Stimulated activated naive CD8-positive, alpha-beta T cell treated with anti-CD3 and anti-CD28 coated beads, Interleukin-15, Interleukin-2, amounts not matched to agents 100 ng/mL and 50 ng/mL, for 24 hours (primary cell): ENCODE results near the gene CPHXL2.

Experiments used
- H3K27ac Mint-ChIP-seq: one replicate; pipeline ENCODE4 v1.8.0; 2021; ENCODE audit warnings: mild to moderate bottlenecking, mixed read lengths
- H3K27me3 Mint-ChIP-seq: one replicate; pipeline ENCODE4 v1.8.0; 2021; ENCODE audit warnings: mixed read lengths
- H3K36me3 Mint-ChIP-seq: one replicate; pipeline ENCODE4 v1.8.0; 2021; ENCODE audit warnings: low read depth, mixed read lengths
- H3K4me1 Mint-ChIP-seq: one replicate; pipeline ENCODE4 v1.8.0; 2021; ENCODE audit warnings: low read depth, mixed read lengths
- H3K4me3 Mint-ChIP-seq: one replicate; pipeline ENCODE4 v1.8.0; 2021; ENCODE audit warnings: mild to moderate bottlenecking, mixed read lengths
- H3K9me3 Mint-ChIP-seq: one replicate; pipeline ENCODE4 v1.8.0; 2021; ENCODE audit warnings: mixed read lengths

Gene CPHXL2

GRCh38 chr16:75624921-75625334, 51.9 kb downstream of the CPHXL2 start:
- Mint-ChIP-seq H3K9me3 (no peaks in the 10 kb centered on the region), H3K4me3 (no peak overlapping the region), H3K27me3 (no peaks in the 10 kb centered on the region), H3K27ac (no peak overlapping the region), H3K36me3 (peaks cover 64% of the 10 kb centered on the region), H3K4me1 (peaks cover 37% of the 10 kb centered on the region)

GRCh38 chr16:75622761-75623605, 53.8 kb downstream of the CPHXL2 start, which contains the start of gene ADAT1:
Gene ADAT1 (minus strand): TSS chr16:75623281. CDS start chr16:75620799, 2,482 bp downstream.
- Mint-ChIP-seq H3K27ac (peak within 1 kb of the TSS; percentile 96), H3K36me3 (peaks cover 59% of the 10 kb centered on the region), H3K9me3 (no peaks in the 10 kb centered on the region), H3K4me1 (peaks cover 30% of the 10 kb centered on the region), H3K27me3 (no peaks in the 10 kb centered on the region), H3K4me3 (peak within 1 kb of the TSS; percentile 96)

- Mint-ChIP-seq H3K27ac (peak overlapping the region; percentile 71), H3K9me3 (no peaks in the 10 kb centered on the region), H3K36me3 (peaks cover 52% of the 10 kb centered on the region), H3K4me3 (peak overlapping the region; percentile 96), H3K27me3 (no peaks in the 10 kb centered on the region), H3K4me1 (peaks cover 33% of the 10 kb centered on the region)
Observed at GRCh38 chr16:75621170-75621477, 55.7 kb downstream of the CPHXL2 start.

DNA sequence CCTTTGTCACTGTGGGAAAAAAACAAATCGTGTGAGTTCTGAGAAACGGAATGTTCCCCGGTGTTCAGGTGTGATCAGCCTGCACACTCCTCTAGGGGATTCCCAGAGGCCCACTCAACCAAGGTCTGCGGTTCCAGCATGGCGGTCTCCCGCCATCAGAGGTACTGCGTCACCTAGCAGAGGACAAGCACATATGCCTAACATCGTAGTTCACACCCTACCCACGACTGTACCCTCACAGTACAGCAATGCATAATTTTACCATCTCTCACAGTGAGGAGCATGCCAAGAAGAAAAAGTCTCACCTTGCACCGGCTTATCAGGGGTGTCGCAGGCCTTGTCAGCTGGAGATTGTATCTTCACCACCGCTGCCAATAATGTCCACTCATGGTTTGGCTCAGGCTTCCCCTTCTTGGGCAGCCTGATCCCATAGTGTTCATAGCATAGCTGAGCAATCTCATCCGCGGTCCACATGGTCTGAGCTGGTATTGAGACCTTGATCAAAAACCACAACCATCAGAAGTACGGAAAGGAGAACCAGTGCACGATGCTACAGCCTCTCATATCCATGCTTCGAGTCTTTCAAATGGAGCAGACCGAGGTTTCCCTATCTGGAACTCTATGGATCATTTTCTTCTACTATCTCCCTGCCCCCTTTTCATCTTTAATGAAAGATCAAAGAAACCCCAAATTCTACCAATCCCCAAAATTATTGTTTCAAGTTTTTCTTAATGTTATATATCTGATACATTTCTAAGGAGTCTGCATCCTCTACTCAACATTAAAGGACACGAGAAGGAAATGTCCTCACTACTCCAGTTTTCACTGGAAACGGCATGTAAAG, 56.3 kb downstream of the CPHXL2 start:
- Mint-ChIP-seq H3K27me3 (no peaks in the 10 kb centered on the region), H3K36me3 (peaks cover 51% of the 10 kb centered on the region), H3K4me3 (peak overlapping the region; percentile 32), H3K9me3 (no peaks in the 10 kb centered on the region), H3K27ac (peak overlapping the region; percentile 71), H3K4me1 (peaks cover 33% of the 10 kb centered on the region)

GRCh38 chr16:75618780-75619179, 58.0 kb downstream of the CPHXL2 start:
- H3K4me1 Mint-ChIP-seq: peaks cover 33% of the 10 kb centered on the region
- H3K36me3 Mint-ChIP-seq: peaks cover 57% of the 10 kb centered on the region
- no peak overlapping the region for H3K4me3 Mint-ChIP-seq
- no peaks in the 10 kb centered on the region for H3K9me3 Mint-ChIP-seq
- no peak overlapping the region for H3K27ac Mint-ChIP-seq
- H3K27me3 Mint-ChIP-seq: no peaks in the 10 kb centered on the region

DNA sequence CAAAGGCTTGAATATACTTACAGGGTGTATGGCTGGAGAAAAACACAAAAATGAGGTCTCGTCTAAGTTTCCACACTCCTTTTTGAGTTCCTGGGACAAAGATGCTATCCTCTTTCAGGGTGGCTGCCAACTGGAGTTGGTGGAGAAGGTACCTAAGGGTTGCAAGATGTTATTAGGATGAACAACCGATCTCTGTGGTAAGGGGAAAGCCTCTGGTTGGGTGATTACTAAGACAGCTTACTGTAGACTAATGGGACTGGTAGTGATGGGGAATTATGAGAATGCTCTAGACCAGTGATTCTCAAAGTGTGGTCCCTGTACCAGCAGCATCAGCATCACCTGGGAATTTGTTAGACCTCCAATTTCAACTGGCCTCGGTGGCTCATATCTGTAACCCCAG, 59.7 kb downstream of the CPHXL2 start:
- no peak overlapping the region for H3K4me3 Mint-ChIP-seq
- no peaks in the 10 kb centered on the region for H3K27me3 Mint-ChIP-seq
- H3K9me3 Mint-ChIP-seq: no peaks in the 10 kb centered on the region
- H3K36me3 Mint-ChIP-seq: peaks cover 73% of the 10 kb centered on the region
- peaks cover 29% of the 10 kb centered on the region for H3K4me1 Mint-ChIP-seq
- peak overlapping the region; percentile 6 for H3K27ac Mint-ChIP-seq

DNA sequence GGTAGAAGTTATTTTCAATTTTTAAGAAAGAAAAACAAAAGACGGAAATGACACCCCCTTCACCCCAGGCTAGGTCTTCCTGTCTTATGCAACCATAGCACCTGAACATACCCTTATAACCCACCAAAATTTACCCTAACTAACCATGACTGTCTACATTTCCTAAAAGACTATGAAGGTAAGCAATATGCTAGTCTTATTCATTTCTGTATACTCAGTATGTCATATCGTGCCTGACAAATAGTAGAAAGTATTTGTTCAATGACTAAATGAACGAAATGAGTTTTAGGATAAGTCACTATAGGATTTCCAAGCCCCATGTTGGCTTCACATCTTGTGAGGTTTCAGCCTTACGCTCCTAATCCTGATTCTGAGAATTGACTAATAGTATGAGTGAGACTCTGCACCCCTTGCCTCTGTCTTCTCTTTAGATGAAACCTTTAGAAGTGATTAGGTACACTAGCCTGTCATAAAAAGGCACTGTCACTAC, 60.2 kb downstream of the CPHXL2 start:
- peaks cover 75% of the 10 kb centered on the region for H3K36me3 Mint-ChIP-seq
- no peaks in the 10 kb centered on the region for H3K9me3 Mint-ChIP-seq
- H3K27me3 Mint-ChIP-seq: no peaks in the 10 kb centered on the region
- peak overlapping the region; percentile 6 for H3K27ac Mint-ChIP-seq
- no peak overlapping the region for H3K4me3 Mint-ChIP-seq
- peaks cover 23% of the 10 kb centered on the region for H3K4me1 Mint-ChIP-seq

GRCh38 chr16:75615619-75616018, 61.2 kb downstream of the CPHXL2 start:
- Mint-ChIP-seq H3K27me3 (no peaks in the 10 kb centered on the region), H3K9me3 (no peaks in the 10 kb centered on the region), H3K27ac (no peak overlapping the region), H3K36me3 (peaks cover 68% of the 10 kb centered on the region), H3K4me3 (no peak overlapping the region), H3K4me1 (peaks cover 14% of the 10 kb centered on the region)

GRCh38 chr16:75614066-75614897, 62.5 kb downstream of the CPHXL2 start:
- Mint-ChIP-seq H3K4me1 (peaks cover 6% of the 10 kb centered on the region), H3K9me3 (no peaks in the 10 kb centered on the region), H3K27me3 (no peaks in the 10 kb centered on the region), H3K36me3 (peaks cover 74% of the 10 kb centered on the region), H3K4me3 (no peak overlapping the region), H3K27ac (no peak overlapping the region)
